LNCAP (cell line): ENCODE results near the gene SCUBE2.

ENCODE experiments used
- TF ChIP-seq, protein P1 (sequence below): fragments of 450-650 bp; IDR thresholded peaks from 2 replicates; pipeline ENCODE4 v1.5.1; 2017; ENCODE audit warnings: mild to moderate bottlenecking

The SCUBE2 gene

DNA sequence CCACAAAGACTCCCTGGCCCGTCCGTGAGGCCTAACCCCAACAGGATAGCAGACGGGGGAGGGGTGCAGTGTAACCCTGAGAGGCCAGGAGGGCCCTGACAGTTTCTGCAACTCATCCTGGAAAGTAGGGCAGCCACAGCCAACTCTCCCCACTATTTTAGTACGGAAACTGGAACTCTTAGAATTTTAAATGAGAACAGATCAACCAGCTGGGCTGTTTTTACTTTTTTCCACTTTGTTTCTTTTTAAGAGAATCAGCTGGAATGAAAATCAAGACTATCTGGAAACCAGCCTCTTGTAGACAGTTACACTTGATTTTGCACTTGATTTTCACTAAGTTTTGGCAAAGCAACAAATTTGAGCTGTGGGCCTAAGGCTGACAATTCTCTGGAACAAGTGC, 44.9 kb downstream of the SCUBE2 start:
- TF ChIP-seq, protein P1, sequence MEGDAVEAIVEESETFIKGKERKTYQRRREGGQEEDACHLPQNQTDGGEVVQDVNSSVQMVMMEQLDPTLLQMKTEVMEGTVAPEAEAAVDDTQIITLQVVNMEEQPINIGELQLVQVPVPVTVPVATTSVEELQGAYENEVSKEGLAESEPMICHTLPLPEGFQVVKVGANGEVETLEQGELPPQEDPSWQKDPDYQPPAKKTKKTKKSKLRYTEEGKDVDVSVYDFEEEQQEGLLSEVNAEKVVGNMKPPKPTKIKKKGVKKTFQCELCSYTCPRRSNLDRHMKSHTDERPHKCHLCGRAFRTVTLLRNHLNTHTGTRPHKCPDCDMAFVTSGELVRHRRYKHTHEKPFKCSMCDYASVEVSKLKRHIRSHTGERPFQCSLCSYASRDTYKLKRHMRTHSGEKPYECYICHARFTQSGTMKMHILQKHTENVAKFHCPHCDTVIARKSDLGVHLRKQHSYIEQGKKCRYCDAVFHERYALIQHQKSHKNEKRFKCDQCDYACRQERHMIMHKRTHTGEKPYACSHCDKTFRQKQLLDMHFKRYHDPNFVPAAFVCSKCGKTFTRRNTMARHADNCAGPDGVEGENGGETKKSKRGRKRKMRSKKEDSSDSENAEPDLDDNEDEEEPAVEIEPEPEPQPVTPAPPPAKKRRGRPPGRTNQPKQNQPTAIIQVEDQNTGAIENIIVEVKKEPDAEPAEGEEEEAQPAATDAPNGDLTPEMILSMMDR, result no peak

DNA sequence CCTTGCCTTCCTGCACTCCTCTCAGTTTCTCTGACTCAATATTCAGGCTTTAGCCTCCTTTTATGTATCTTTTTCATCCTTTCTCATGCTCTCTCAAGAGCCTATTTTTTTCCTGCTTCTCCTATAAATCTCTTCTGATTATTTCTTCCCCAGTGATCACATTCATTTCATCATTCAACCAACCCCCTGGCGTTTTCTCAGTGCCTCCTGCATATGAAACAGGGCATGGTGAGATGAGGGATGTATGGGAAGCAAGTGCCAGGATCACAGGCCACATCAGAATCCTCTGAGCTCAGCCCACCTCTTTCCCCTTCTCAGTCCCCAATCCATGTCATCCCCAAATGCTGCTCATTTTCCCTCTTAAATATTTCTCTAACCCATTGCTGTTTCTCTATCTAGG, 48.9 kb downstream of the SCUBE2 start:
- TF ChIP-seq, protein P1, result no peak

DNA sequence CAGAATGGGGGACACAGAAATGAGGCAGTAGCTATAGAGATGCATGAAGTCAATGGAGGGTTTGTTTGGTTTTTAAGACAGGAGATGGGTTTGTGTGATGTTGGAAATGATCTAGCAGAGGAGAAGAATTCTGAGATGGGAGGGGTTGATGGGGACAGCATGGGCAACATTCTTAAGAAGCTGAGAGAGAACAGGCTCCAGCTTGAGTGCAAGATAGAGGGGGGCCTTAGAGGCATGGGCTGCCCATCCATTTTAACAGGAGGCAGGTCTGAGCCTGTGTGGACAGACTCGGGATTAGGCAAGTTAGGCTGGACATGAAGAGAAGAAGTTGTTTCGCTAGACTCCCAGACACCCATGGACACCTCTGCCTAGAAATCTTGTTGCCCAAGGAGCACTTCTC, 49.7 kb downstream of the SCUBE2 start:
- TF ChIP-seq, protein P1, result no peak

DNA sequence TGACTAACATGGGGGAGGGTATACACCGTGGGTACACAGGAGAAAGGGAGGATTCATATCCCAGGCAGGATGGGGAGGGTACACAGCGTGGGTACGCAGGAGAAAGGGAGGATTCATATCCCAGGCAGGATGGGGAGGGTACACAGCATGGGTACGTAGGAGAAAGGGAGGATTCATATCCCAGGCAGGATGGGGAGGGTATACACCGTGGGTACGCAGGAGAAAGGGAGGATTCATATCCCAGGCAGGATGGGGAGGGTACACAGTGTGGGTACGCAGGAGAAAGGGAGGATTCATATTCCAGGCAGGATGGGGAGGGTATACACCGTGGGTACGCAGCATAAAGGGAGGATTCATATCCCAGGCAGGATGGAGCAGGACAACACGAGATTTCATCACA, 51.0 kb downstream of the SCUBE2 start:
- TF ChIP-seq, protein P1, result no peak

DNA sequence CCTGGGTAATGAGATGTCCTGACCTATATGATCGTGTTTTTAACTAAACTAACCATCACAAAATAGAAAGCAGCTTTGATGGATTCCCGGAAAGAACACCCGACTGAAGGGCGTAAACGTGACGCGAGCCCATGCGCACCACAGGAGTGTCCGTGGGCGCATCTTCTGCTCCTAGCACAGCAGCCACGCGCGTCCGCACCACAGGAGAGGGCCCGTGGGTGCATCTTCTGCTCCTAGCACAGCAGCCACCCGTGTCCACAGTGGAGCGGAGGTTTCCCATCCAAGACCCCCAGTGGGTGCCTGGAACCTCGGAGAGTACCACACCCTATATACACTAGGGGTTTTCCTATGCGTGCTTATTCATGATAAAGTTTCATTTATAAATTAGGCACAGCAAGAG, 51.5 kb downstream of the SCUBE2 start:
- TF ChIP-seq, protein P1, result no peak

DNA sequence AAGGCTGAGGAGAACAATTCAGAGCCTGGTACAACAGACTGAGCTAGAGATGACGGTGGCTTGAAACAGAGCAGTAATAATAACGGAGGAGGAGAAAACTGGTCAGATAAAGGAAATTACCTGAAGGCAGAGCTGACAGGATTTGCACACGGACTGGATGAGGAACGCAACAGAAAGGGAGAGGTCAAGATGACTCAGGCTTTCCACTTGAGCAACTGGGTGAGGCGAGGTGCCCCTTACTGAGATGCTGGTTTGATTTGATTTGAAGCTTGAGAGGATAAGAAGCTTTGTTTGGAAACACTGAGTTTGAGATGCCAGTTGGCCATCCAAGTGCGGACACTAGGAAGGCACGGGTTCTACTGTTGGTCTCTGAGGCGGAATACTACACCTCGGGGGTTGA, 52.2 kb downstream of the SCUBE2 start:
- TF ChIP-seq, protein P1, result no peak

DNA sequence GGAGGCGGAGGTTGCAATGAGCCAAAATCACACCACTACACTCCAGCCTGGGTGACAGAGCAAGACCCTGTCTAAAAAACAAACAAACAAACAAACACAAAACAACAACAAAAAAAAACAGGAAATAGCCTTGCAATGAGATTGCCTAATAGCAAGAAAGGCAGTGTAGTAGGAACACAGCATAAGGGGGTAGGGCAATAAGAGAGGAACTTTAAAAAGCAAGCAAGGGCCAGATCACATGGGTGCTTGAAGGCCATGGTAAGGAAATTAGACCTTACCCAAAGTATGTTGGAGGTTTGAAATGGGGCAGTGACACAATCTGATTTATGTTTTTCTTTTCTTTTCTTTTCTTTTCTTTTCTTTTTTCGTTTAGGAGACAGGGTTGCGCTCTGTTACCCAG, 52.9 kb downstream of the SCUBE2 start:
- TF ChIP-seq, protein P1, result no peak

DNA sequence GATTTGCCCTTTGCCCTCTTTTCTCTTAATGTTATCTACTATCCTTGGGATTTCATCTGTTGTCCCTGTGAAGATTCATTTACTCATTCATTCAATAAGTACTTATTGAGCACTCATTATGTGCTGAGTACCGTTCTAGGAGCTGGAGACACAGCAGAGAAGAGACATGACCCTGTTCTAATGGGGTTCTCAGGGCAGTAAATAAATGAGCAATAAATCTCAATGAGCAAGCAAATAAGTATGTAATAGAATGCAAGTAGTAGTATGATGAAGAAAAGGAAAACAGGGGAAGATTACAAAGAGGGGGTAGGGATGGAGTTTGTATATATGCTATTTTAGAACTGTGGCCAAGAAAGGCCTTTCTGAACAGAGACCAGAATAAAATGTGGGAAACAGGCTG, 53.4 kb downstream of the SCUBE2 start:
- TF ChIP-seq, protein P1, result no peak
